H9 (cell line): ENCODE data around the gene CCDC27. TPM values are rescaled to one million over a fixed set of nuclear protein-coding genes. Genes with fewer than 3 reads are reported as not detected.

ENCODE experiments used
- DNase-seq: peaks from one replicate; pipeline ENCODE4 v3.0.0-alpha.2; 2017
- H2AFZ ChIP-seq: one replicate; pipeline ENCODE4 v1.6.1; 2013; ENCODE audit warnings: mild to moderate bottlenecking, low read length, control low read depth, moderate library complexity
- H2AK5ac ChIP-seq: 2 replicates; pipeline ENCODE4 v1.6.1; 2013; ENCODE audit warnings: low read length, control low read depth, mixed read lengths; ENCODE audit not compliant: insufficient read length
- H2BK120ac ChIP-seq: one replicate; pipeline ENCODE4 v1.6.1; 2013; ENCODE audit warnings: low read depth, mild to moderate bottlenecking, low read length, control low read depth, inconsistent platforms; ENCODE audit not compliant: poor library complexity, severe bottlenecking
- H2BK12ac ChIP-seq: 2 replicates; pipeline ENCODE4 v1.6.1; 2013; ENCODE audit warnings: low read length, control low read depth, mixed read lengths, low read depth; ENCODE audit not compliant: insufficient read length
- H2BK15ac ChIP-seq: 2 replicates; pipeline ENCODE4 v1.6.1; 2013; ENCODE audit warnings: low read depth, low read length, control low read depth
- H2BK20ac ChIP-seq: one replicate; pipeline ENCODE4 v1.6.1; 2013; ENCODE audit warnings: low read depth, mild to moderate bottlenecking, low read length, control low read depth, inconsistent platforms; ENCODE audit not compliant: poor library complexity, severe bottlenecking
- H2BK5ac ChIP-seq: 2 replicates; pipeline ENCODE4 v1.6.1; 2013; ENCODE audit warnings: low read length, control low read depth, mixed read lengths; ENCODE audit not compliant: insufficient read length
- H3K14ac ChIP-seq: 2 replicates; pipeline ENCODE4 v1.6.1; 2013; ENCODE audit warnings: low read length, control low read depth; ENCODE audit not compliant: insufficient read depth
- H3K18ac ChIP-seq: 2 replicates; pipeline ENCODE4 v1.6.1; 2013; ENCODE audit warnings: low read depth, mild to moderate bottlenecking, mixed read lengths, low read length, control low read depth; ENCODE audit not compliant: insufficient read length
- H3K23ac ChIP-seq: 2 replicates; pipeline ENCODE4 v1.6.1; 2013; ENCODE audit warnings: low read length, control low read depth, mixed read lengths, low read depth; ENCODE audit not compliant: insufficient read length
- H3K23me2 ChIP-seq: 2 replicates; pipeline ENCODE4 v1.6.1; 2013; ENCODE audit warnings: low read depth, mild to moderate bottlenecking, mixed read lengths, low read length, control low read depth; ENCODE audit not compliant: insufficient read length, poor library complexity, severe bottlenecking
- H3K27ac ChIP-seq: 2 replicates; pipeline ENCODE4 v1.5.1; 2013; ENCODE audit warnings: low read length, control low read depth, mixed read lengths, low read depth; ENCODE audit not compliant: insufficient read length
- H3K27me3 ChIP-seq: 2 replicates; pipeline ENCODE4 v1.6.1; 2013; ENCODE audit warnings: low read length, control low read depth, inconsistent platforms; ENCODE audit not compliant: insufficient read depth
- H3K4ac ChIP-seq: 2 replicates; pipeline ENCODE4 v1.6.1; 2013; ENCODE audit warnings: low read depth, mild to moderate bottlenecking, control low read depth, inconsistent platforms, low read length, moderate library complexity
- H3K4me1 ChIP-seq: 2 replicates; pipeline ENCODE4 v1.6.1; 2013; ENCODE audit warnings: low read length, control low read depth, inconsistent platforms; ENCODE audit not compliant: insufficient read depth
- H3K4me2 ChIP-seq: 2 replicates; pipeline ENCODE4 v1.6.1; 2013; ENCODE audit warnings: low read length, control low read depth, mixed read lengths; ENCODE audit not compliant: insufficient read length, insufficient read depth
- H3K56ac ChIP-seq: 2 replicates; pipeline ENCODE4 v1.6.1; 2013; ENCODE audit warnings: low read depth, mild to moderate bottlenecking, mixed read lengths, low read length, control low read depth; ENCODE audit not compliant: insufficient read length
- H3K79me1 ChIP-seq: 2 replicates; pipeline ENCODE4 v1.6.1; 2013; ENCODE audit warnings: low read depth, mild to moderate bottlenecking, moderate library complexity, low read length, control low read depth, inconsistent platforms; ENCODE audit not compliant: insufficient read depth, poor library complexity, severe bottlenecking
- H3K79me2 ChIP-seq: 2 replicates; pipeline ENCODE4 v1.6.1; 2013; ENCODE audit warnings: low read length, control low read depth, inconsistent platforms; ENCODE audit not compliant: insufficient read depth
- H3K9ac ChIP-seq: 2 replicates; pipeline ENCODE4 v1.6.1; 2013; ENCODE audit warnings: low read length, control low read depth, mixed read lengths; ENCODE audit not compliant: insufficient read length; ENCODE audit errors: extremely low read depth
- H3K9me3 ChIP-seq: one replicate; pipeline ENCODE4 v1.6.1; 2013; ENCODE audit warnings: low read depth, low read length, inconsistent platforms; ENCODE audit not compliant: control insufficient read depth
- H3T11ph ChIP-seq: one replicate; pipeline ENCODE4 v1.6.1; 2013; ENCODE audit warnings: mild to moderate bottlenecking, low read length, control low read depth, inconsistent platforms
- H4K20me1 ChIP-seq: one replicate; pipeline ENCODE4 v1.6.1; 2013; ENCODE audit not compliant: control insufficient read depth, insufficient read length, insufficient read depth
- H4K5ac ChIP-seq: 2 replicates; pipeline ENCODE4 v1.6.1; 2013; ENCODE audit warnings: low read depth, mild to moderate bottlenecking, mixed read lengths, low read length, control low read depth; ENCODE audit not compliant: insufficient read length
- H4K8ac ChIP-seq: replicated peaks from 2 replicates; pipeline ENCODE4 v1.6.1; 2013; ENCODE audit warnings: low read length, control low read depth, mixed read lengths, low read depth; ENCODE audit not compliant: insufficient read length
- H4K91ac ChIP-seq: 2 replicates; pipeline ENCODE4 v1.6.1; 2013; ENCODE audit warnings: low read depth, mild to moderate bottlenecking, moderate library complexity, mixed read lengths, low read length, control low read depth; ENCODE audit not compliant: insufficient read length
- H3K27ac Mint-ChIP-seq, 3 experiments: 2 replicates in 2 of 3; 3 replicates in 1 of 3; pipeline ENCODE4 v1.8.0; 2020 to 2021; ENCODE audit warnings: mixed read lengths in 3 of 3, mild to moderate bottlenecking in 1 of 3, moderate library complexity in 1 of 3
- H3K27me3 Mint-ChIP-seq: 2 replicates; pipeline ENCODE4 v1.8.0; 2021; ENCODE audit warnings: low read depth, mild to moderate bottlenecking, moderate library complexity, mixed read lengths
- H3K36me3 Mint-ChIP-seq, 3 experiments: 2 replicates in 2 of 3; 3 replicates in 1 of 3; pipeline ENCODE4 v1.8.0; 2020 to 2021; ENCODE audit warnings: low read depth in 3 of 3, mixed read lengths in 3 of 3; ENCODE audit not compliant: insufficient read depth in 1 of 3
- H3K4me1 Mint-ChIP-seq, 2 experiments: 2 replicates each; pipeline ENCODE4 v1.8.0; 2020; ENCODE audit warnings: mixed read lengths in 2 of 2
- H3K4me3 Mint-ChIP-seq, 2 experiments: 2 replicates in 1 of 2; 3 replicates in 1 of 2; pipeline ENCODE4 v1.8.0; 2020 to 2021; ENCODE audit warnings: mild to moderate bottlenecking in 2 of 2, mixed read lengths in 2 of 2, moderate library complexity in 1 of 2
- H3K9me3 Mint-ChIP-seq, 2 experiments: 2 replicates in 1 of 2; 3 replicates in 1 of 2; pipeline ENCODE4 v1.8.0; 2020; ENCODE audit warnings: mild to moderate bottlenecking in 2 of 2, mixed read lengths in 2 of 2, moderate library complexity in 1 of 2
- CTCF ChIP-seq: fragments of 200-600 bp; sonication (generic); conservative IDR thresholded peaks from 3 replicates; pipeline ENCODE4 v1.8.0; 2021; ENCODE audit warnings: antibody characterized with exemption, mild to moderate bottlenecking
- WGBS: extraction: QIAGEN DNeasy Blood & Tissue Kit; methylation state at CpG from one replicate; pipeline ENCODE4 v1.1.7; 2013; ENCODE audit warnings: missing lambda C conversion rate, low lambda C conversion rate, mixed read lengths; ENCODE audit not compliant: insufficient read length; ENCODE audit errors: extremely low coverage; 5-methylcytosine and 5-hydroxymethylcytosine counted together
- total RNA-seq: library from RNA; stranded (reverse); gene quantifications from 2 replicates; pipeline ENCODE4 v1.2.1, GENCODE V29; 2021

Gene CCDC27
- total RNA-seq, 1 experiment from 2014 or later = not detected

GRCh38 chr1:3747522-3747848 lies 4.8 kb upstream of the CCDC27 start:
- H3K23me2 ChIP-seq = peaks cover 11% of the 10 kb centered on the region
- no peak overlapping the region for H2BK20ac ChIP-seq
- no peaks in the 10 kb centered on the region for H3K79me1 ChIP-seq
- no peaks in the 10 kb centered on the region for H3K9me3 ChIP-seq
- H3K56ac ChIP-seq = no peak overlapping the region
- peaks cover 18 to 19% of the 10 kb centered on the region in 2 experiments for H3K4me1 Mint-ChIP-seq
- H3K4me2 ChIP-seq = no peak overlapping the region
- H3K27ac ChIP-seq = no peak overlapping the region
- H3T11ph ChIP-seq = no peak overlapping the region
- peaks cover 3% of the 10 kb centered on the region for H4K20me1 ChIP-seq
- no peak overlapping the region for H3K14ac ChIP-seq
- H3K27me3 Mint-ChIP-seq = peaks cover 25% of the 10 kb centered on the region
- H3K9me3 Mint-ChIP-seq = no peaks in the 10 kb centered on the region
- no peak overlapping the region for H2BK12ac ChIP-seq
- no peak for TF ChIP-seq CTCF
- no peak overlapping the region for H3K23ac ChIP-seq
- peaks cover 2% of the 10 kb centered on the region; the same call in 1 of the 2 replicates for H3K79me2 ChIP-seq
- no peak overlapping the region for H4K8ac ChIP-seq
- H3K27ac Mint-ChIP-seq = no peak overlapping the region
- peak overlapping the region; percentile 92 to 95; a peak in 4 of 5 replicates for H3K4me3 Mint-ChIP-seq
- no peak for DNase-seq
- H3K36me3 Mint-ChIP-seq = peaks cover 14 to 24% (median 21%) of the 10 kb centered on the region in 3 experiments; a peak in 6 of 7 replicates
- no peaks in the 10 kb centered on the region; the same call in 1 of the 2 replicates for H3K27me3 ChIP-seq
- no peak overlapping the region for H2BK120ac ChIP-seq
- no peak overlapping the region for H4K91ac ChIP-seq
- no peak overlapping the region for H2AFZ ChIP-seq
- no CpG with 5 or more reads among the region's 6 CpGs for WGBS
- no peak overlapping the region for H2BK15ac ChIP-seq
- H2BK5ac ChIP-seq = no peak overlapping the region
- no peak overlapping the region for H3K4ac ChIP-seq
- no peak overlapping the region for H3K9ac ChIP-seq
- H3K18ac ChIP-seq = no peak overlapping the region
- H4K5ac ChIP-seq = no peak overlapping the region
- no peak overlapping the region for H2AK5ac ChIP-seq
- H3K4me1 ChIP-seq = peaks cover 5% of the 10 kb centered on the region; the same call in 1 of the 2 replicates
